HEK293 (cell line): Measurements from ENCODE around the gene MARCHF11.

Experiments used
- INSM2 ChIP-seq: fragments of 450-650 bp; formaldehyde crosslinking; IDR thresholded peaks from 2 replicates; pipeline ENCODE4 v1.5.1; 2016; ENCODE audit warnings: missing biosample characterization, missing genetic modification characterization
- KLF7 ChIP-seq: fragments of 450-650 bp; formaldehyde crosslinking; IDR thresholded peaks from 2 replicates; pipeline ENCODE4 v1.5.1; 2016; ENCODE audit warnings: missing biosample characterization, missing genetic modification characterization, borderline replicate concordance
- REST ChIP-seq: fragments of 450-650 bp; formaldehyde crosslinking; IDR thresholded peaks from 2 replicates; pipeline ENCODE4 v1.5.1; 2016; ENCODE audit warnings: missing biosample characterization, missing genetic modification characterization
- YY1 ChIP-seq: fragments of 450-650 bp; formaldehyde crosslinking; IDR thresholded peaks from 2 replicates; pipeline ENCODE4 v1.5.1; 2018; ENCODE audit warnings: missing biosample characterization, missing genetic modification characterization
- ZBTB21 ChIP-seq: fragments of 450-650 bp; formaldehyde crosslinking; IDR thresholded peaks from 2 replicates; pipeline ENCODE4 v1.5.1; 2017; ENCODE audit warnings: missing biosample characterization, missing genetic modification characterization
- ZNF529 ChIP-seq: fragments of 450-650 bp; formaldehyde crosslinking; IDR thresholded peaks from 2 replicates; pipeline ENCODE4 v1.5.1; 2017; ENCODE audit warnings: missing genetic modification characterization, missing biosample characterization; ENCODE audit not compliant: insufficient replicate concordance
- ZNF76 ChIP-seq: fragments of 450-650 bp; formaldehyde crosslinking; IDR thresholded peaks from 2 replicates; pipeline ENCODE4; 2016; ENCODE audit warnings: low read depth, missing biosample characterization, missing genetic modification characterization, borderline replicate concordance

- TF ChIP-seq KLF7 (tag by site-specific recombination), result no peak
- no peak for TF ChIP-seq REST (tag by site-specific recombination)
- TF ChIP-seq ZNF529 (tag by site-specific recombination), result no peak
- no peak for TF ChIP-seq YY1 (tag by site-specific recombination)
- no peak for TF ChIP-seq ZBTB21 (tag by site-specific recombination)
- TF ChIP-seq ZNF76 (tag by site-specific recombination), result no peak
- no peak for TF ChIP-seq INSM2 (tag by site-specific recombination)
Observed at GRCh38 chr5:16127865-16128544, 51.6 kb downstream of the MARCHF11 start.
